ENCODE data around the gene ABCA12.

GRCh38 chr2:214960677-214961076 is 177.7 kb downstream of the ABCA12 start:
- TF ChIP-seq CTCF (IDR thresholded peaks at IDR 0.05 in 2 of 3, conservative IDR thresholded peaks at IDR 0.05 in 1 of 3; ENCODE audit: borderline replicate concordance in 1 of 3, insufficient read depth in 1 of 3, low read depth in 2 of 3, low read length in 2 of 3) (peak in 2 of 3 experiments; percentile 32 to 46; a peak in 3 of 6 replicates), TCF7L2 (IDR thresholded peaks at IDR 0.05; ENCODE audit: borderline replicate concordance, extremely low read depth, insufficient read depth, insufficient read length) (no peak)

Measured in HCT116 (cell line).